ENCODE measurements around the gene TOB1.
"Not testable (repeated sequence)": the region's sequence is repeated elsewhere in the genome, so short reads cannot be mapped to it uniquely, and the experiment has no call there.

Gene TOB1

DNA sequence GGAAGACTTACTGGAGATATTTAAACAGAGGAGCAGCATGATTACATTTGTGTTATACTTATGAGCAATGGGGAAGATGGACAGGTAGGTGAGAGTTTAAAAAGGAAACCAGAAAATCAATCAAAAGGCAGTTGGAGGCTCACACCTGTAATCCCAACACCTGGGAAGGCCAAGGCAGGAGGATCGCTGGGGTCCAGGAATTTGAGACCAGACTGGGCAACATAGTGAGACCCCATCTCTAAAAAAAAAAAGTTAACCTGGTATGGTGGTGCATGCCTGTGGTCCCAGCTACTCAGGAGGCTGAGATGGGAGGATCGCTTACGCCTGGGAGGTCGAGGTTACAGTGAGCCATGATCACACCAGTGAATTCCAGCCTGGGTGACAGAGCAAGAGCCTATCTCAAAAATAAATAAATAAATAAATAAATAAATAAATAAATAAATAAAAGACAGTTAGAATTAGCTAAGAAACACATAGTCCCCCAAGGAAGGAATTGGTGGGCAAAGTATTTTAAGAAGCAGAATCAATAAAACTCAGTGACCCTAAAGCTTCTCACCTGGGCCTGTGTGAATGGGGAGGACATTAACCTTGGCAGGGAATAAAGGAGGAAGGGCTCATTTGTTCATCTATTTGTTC is 32.3 kb upstream of the TOB1 start:
- DNase-seq (ENCODE audit: low read depth in 2 of 2), result no peak

DNA sequence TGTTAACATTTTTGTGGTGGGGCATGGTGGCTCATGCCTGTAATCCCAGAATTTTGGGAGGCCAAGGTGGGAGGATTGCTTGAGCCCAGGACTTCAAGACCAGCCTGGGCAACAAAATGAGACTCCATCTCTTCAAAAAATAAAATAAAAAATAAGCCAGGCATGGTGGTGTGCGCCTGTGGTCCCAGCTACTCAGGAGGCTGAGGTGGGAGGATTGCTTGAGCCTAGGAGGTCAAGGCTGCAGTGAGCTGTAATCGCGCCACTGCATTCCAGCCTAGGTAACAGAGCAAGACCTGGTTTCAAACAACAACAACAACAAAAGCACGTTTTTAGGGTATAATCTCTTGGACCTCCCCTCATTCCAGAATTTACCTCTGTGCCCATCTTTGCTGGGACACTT is 28.4 kb upstream of the TOB1 start:
- DNase-seq (ENCODE audit: low read depth in 2 of 2), result not testable (repeated sequence)

DNA sequence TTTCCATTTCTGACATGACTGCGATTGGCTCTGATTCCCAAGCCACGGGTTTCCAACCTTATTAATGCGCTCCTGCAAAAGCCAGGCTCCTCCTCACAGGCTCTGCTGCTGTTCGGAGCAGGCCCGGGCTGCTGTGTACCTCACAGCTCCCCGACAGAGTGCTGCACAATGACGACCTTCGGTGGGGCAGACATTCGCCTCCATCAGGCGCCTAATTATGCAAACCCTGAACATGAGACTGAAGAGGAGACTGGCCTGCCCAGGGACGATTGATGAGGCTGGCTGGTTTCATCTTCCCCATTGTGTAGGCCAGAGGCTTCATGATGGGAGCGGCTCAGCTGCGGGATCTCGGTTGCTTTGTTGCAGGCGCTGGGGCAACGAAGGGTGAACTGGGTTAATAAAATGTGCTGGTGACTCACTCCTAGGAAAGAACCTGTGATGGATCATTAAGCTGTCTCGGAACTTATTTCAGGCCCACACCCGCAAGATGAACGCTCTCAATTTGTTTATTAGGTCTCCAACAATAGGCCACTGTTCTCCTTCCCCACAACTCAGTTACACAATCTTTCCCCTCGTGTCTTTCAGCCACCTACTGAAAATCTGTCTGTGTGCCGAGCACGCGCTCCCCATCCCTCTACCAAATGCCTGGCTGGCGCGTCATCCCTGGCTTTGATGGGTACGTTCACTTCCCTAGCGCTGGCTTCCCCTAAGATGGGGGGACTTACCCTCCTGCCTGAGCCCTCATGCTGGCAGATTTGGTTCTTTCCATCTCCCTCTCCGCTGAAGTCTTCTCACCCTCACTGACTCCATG is 27.2 kb upstream of the TOB1 start:
- no peak for DNase-seq (ENCODE audit: low read depth in 2 of 2)

DNA sequence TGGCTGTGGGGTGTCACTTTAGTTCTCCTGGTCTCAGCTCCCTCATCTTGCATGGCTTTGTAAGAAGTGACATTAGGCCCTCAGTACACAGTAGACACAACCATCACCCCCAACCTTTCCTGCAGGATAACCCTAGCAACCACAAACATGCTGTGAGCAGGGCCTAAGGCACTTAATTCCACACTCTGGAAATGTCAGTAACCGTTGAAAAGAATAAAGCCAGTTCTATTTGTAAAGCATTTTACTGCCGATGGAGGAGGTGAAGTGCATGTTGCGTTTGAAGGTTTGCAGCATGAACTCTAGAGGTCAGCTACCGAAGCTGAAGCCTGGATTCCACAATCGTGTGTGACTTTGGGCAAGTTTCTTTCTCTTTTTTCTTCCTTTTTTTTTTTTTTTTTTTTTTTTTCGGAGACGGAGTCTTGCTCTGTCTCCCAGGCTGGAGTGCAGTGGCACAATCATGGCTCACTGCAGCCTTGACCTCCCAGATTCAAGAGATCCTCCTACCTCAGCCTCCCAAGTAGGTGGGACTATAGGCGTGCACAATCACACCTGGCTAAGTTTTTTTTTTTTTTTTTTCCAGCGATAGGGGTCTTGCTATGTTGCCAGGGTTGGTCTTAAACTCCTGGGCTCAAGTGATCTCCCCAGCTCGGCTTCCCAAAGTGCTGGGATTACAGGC is 26.1 kb upstream of the TOB1 start:
- no peak for DNase-seq (ENCODE audit: low read depth in 2 of 2)

DNA sequence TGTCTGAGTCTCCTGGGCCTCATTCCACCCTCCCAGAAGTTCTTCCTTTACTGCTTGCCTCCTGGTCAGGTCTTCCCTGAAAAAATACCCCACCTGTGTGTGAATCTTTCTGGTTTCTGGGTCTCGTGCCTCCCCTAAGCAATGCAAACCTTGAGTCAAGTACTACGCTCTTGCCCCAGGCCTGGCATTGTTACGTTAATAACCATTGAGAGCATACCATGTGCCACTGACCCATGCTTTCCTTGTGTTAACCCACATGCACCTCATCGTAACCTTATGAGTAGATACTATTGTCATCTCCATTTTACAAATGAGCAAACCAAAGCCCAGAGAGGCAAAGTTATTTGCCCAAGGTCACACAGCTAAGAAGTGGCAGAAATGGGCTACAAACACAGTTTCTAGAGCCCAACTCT is 25.4 kb upstream of the TOB1 start:
- DNase-seq (ENCODE audit: low read depth in 2 of 2), result no peak

DNA sequence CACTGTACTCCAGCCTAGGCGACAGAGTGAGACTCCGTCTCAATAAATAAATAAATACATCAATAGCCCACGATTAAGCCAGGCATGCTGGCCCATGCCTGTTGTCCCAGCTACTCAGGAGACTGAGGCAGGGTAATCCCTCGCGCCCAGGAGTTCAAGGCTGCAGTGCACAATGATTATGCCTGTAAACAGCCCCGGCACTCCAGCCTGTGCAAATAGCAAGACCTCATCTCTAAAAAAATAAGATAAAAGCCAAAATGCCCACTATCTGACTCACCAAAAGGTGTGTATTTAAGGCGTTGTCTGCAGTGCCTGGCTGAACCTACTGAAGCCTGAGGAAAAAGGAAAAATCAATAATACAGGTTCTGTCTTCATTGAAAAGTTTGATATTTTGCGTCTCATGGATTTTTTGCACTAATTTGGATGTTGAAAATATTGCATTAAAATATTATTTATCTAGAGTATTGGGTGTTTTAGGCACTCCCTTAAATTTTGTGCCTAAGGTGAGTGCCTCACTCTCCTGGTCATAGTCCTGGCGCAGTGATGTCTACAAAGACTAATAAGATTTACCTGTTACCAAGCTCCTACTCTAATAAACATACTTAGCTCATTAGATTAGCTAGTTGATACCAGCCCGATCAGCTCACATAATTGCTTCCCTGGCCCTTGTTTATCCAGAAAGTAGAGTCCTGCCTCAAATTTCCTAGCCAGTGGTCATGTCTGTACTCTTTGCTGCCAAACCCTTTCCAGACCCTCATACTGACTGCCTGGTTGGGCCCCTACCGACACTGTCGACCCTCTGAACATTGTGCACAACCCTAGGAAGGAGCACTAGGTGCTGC is 24.7 kb upstream of the TOB1 start:
- no peak for DNase-seq (ENCODE audit: low read depth in 2 of 2)

DNA sequence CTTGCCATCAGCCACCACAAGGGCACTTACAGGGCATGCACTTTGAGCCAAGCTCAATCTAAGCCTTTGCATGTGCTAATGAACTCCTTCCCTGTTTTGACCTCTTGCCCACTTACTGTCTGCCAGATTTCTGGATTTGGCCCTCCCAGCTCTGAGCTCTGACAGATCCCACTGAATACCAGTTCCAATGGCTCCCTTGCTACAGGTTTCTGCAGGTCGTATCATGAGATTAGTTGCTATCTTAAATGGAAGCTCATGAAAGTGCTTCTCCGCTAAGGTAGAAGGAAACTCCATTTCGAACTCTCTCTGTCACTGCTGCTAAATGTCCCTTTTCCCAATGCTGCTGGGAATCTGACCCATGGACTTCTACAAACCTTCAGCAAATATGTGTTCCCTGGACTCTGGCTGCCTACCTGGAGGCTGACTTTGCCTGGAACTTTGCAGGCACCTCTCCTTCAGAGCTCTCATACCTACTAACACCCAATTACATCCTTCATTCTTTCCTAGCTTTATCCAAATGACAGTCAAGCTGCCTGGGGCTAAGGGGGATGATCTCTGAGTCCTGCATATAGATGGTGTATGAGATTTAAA is 23.5 kb upstream of the TOB1 start:
- no peak for DNase-seq (ENCODE audit: low read depth in 2 of 2)

DNA sequence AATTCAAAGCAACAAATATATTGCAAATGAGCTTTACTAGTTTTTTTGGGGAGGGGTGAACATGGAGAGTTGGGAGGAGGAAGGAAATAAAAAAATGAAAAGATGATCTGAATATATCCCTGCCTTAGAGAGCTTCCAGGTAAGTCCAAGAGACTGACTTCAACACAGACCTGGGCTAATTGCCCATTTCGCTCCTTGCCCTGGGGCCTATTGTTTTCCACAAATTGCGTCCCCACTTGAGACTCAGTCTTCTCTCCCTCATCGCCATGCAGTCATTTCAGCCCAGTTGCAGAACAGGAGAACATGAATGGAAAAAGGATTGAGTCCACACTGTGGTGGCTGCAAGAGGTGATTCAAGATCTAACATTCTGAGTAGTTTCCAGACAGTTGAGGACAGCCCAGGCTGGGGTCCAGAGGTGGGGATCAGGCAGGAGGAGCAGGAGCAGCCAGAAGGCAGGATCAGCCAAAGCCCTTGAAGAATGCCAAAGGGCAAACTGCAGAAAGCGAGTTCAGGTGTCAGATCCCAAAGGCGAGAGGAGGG is 21.6 kb upstream of the TOB1 start:
- no peak for DNase-seq (ENCODE audit: low read depth in 2 of 2)

DNA sequence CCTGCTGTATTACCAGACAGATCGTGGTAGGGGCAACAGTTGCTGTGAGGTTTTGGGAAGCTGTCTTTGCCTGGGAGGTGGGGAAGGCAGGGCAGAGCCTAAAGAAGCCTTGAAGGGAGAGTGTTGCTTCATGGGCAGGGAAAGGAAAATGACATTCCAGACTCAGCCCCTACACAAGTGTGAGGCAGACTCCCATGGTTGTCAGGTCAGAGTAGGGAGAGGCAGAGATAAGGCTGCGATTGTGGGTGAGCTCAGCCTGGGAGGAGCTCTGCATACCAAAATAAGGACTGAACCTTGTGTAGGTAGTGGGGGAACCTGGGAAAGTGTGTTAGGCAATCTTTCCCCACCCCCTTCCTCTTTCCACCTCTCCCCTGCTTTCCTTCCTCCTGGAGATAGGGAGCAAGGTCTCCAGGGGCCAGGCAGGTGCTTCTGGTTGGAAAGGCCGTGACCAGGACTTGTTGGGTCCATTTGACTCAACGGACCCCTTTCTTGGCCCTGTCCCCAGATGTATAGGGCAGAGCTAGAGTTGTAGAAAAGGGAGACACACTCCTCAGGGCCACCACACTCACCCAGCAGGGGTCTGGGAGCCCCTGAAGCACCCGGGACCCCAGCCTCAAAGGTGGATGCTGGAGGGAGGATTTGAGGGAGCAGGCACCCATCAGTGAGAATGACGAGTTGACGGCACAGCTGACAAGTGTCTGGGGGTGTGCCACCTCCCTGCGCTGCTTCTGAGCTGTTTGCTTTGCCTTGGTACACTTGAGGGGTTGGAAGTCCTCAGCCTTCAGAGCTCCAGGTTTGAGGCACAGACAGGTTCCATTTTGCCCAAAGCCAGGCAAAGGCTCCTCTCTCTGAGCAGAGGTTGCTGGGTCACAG is 18.5 kb upstream of the TOB1 start:
- DNase-seq (ENCODE audit: low read depth in 2 of 2), result no peak

DNA sequence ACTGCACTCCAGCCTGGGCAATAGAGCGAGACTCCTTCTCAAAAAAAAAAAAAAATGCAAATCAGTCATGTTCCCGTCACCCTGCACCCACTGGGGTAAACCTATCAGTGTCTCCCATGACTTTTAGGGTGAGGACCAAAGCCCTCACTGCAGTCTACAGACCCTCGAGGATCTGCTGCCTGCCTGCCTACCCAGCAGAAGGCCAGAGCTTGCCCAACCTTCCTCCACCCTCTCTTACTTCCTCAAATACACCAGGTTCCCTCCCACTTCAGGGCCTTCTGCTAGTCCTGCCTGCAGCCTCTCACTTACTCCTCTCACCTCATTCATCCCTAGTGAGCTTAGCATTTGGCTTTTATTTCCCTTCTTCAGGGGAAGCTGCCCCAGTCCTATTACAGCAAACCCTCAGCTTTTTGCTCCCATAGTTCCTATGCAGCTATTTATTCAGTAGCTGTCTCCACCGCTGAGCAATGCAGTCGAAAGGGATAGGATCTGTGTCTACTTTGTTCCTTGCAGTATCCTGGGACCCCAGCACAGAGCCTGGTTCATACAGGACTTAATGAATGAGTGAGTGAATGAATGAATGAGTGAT is 17.8 kb upstream of the TOB1 start:
- DNase-seq (ENCODE audit: low read depth in 2 of 2), result no peak

DNA sequence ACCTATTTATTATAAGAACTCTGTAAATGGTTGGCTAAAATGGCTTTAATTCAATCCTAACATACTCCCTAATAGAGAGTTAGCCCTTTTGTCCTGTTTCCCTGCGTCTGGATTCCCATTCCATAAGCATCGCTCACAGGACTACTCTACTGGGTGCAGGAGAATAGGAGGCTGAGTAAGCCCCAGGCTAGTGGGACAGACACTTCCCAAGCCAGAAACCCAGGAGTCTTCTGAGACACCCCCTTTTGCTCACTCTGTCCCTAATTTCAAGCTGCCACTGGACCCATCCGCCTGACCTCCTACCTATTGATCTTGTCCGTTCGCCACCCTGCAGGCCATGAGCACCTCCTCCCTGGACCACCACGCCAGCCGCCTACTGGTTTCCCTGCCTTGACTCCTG is 16.7 kb upstream of the TOB1 start:
- DNase-seq (ENCODE audit: low read depth in 2 of 2), result no peak

DNA sequence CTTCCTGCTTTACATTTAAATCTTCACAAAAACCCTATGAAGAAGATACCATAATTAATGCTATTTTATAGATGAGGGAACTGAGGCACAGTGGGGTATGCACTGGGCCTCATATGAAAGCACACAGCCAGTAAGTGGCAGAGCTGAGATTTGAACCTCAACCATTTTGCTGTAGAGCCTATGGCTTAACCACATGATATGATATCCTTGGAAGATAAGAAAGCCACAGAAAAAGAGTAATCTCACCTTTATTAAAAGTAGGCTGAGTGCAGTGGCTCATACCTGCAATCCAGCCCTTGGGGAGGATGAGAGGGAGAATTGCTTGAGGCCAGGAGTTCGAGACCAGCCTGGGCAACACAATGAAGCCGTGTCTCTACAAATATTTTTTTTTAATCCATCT is 15.0 kb upstream of the TOB1 start:
- DNase-seq (ENCODE audit: low read depth in 2 of 2), result no peak

DNA sequence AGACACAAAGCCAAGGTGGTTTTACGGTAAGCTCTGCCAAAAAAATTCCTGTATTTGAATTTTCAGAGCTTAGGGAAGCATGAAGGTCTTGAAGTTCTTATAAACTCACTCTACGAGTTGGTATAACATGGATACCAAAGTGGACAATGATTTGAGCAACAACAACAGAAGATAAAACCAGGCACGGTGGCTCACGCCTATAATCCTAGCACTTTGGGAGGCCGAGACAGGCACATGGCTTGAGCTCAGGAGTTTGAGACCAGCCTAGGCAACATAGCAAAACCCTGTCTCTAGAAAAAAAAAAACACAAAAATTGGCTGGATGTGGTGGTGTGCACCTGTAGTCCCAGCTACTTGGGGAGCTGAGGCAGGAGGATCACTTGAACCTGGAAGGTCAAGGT is 12.9 kb upstream of the TOB1 start:
- DNase-seq (ENCODE audit: low read depth in 2 of 2), result no peak

DNA sequence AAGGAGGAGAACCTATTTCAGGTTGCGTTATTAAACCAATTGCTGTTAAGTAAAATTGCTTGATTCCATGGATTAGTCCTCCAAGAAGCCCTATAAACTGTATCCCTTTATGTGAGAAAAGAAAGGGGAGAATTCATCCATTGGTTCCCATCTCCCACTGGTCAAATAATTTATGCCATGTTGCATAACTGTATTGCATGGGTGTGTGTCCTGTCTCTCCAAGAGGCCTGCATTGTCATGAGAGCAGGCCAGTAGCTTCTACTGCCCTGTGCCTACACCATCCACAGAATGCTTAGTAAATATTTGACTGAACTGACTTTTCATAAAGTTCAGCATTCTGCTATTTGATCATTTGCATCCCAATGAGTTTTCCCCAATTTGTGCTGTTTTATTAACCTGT is 11.7 kb upstream of the TOB1 start:
- DNase-seq (ENCODE audit: low read depth in 2 of 2), result no peak

DNA sequence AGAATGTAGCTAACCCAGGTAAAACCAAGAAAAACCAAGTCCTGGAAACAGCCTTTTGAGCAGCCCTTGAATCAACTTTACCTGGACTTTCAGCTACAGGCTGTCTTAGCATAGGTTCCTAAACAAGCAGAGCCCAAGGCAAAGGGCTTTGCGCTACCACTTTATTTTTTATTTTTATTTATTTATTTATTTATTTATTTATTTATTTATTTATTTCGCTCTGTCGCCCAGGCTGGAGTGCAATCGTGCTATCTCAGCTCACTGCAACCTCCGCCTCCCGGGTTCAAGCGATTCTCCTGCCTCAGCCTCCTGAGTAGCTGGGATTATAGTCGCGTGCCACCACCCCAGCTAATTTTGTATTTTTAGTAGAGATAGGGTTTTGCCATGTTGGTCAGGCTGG is 10.9 kb upstream of the TOB1 start:
- DNase-seq (ENCODE audit: low read depth in 2 of 2), result not testable (repeated sequence)

DNA sequence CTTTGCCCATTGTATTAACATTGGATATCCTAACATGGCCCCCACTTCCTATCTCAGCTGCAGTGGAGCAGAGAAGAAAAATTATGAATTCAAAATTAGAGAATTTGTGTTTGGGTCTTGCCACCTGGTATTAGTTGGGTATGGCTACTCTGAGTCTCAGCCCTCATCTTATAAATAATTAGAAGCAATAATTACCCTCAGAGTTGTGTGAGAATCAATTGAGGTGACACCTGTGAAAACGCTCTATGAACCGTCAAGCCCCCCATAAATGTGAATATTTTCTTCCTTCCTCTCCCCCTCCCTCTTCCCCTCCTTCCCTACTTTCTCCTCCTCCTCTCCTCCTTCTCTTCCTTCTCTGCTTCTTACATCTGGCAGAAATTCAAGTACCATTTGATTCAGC is 8.9 kb upstream of the TOB1 start:
- no peak for DNase-seq (ENCODE audit: low read depth in 2 of 2)

DNA sequence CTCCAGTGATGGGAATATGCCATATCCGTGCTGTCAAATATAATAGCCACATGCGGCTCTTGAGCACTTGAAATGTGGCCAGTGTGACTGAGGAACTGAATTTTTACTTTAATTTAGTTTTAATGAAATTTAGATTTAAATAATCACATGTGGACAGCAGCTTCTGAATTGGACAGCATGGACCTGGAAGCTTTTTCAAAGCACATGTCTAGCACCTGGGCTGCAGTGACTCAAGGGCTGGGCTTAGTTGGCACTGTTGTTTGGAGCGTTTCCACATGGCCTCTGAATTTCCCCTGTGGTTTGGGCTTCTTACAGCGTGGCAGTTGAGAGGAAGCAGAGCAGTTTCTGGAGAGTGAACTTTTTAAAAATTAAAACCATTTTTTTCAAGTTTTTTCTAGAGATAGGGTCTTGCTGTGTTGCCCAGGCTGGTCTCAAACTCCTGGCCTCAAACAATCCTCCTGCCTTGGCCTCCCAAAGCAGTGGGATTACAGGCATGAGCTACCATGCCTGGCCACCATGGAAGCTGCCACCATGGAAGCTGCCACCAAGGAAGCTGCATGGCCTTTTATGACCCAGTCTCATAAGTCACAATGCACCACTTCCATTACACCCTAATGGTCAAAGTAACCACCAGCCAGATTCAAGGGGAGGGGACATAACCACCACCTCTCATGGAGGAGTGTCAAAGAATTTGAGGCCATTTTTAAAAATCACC is 6.7 kb upstream of the TOB1 start:
- peak in 1 of 2 donors; percentile 38 for DNase-seq (ENCODE audit: low read depth in 2 of 2)

DNA sequence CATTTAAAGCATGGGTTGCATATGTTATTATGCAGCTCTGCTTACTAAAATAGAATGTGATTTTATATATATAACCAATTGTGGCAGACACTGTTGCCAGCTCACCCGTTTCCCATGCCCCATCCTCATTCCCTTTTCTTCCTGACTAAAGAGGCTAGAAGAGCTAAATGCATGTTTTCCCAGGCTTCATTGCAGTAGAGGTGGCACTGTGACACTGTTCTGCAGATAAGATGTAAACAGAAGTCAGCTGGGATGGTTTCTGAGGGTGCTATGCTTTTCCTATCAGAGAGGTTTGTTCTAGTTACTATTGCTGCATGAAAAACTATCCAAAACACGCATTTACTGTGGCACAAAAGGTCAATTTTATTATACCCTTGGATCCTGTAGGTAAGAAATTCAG is 5.7 kb upstream of the TOB1 start:
- DNase-seq (ENCODE audit: low read depth in 2 of 2), result no peak

DNA sequence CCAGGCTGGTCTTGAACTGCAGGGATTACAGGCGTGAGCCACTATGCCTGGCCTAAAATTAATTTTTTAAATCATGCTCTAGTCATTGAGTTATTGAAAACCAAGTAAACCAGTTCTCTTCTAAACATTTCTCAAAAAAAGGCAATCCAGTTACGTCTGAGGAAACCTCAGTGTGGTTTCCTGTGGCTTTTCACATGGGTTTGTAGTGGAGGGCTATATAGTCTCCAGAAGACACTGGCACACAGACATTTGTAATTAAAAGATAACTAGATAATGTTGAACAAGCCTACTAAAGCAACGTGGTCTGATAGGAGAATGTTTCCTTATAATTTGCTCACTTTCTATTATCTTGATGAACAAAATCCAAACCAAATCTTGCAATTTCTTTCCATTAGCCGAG is 5.2 kb upstream of the TOB1 start:
- DNase-seq (ENCODE audit: low read depth in 2 of 2), result peak in 1 of 2 donors; percentile 28
